ENCODE measurements around the gene PYGM. TPM values are rescaled to one million over a fixed set of nuclear protein-coding genes. Genes with fewer than 3 reads are reported as not detected.

Gene PYGM
- total and polyA plus RNA-seq, 2 of the 13 experiments (the other 11 are each of a cell fraction or from before 2014, with no cell fraction given) = 0.11 to 0.12 TPM

DNA sequence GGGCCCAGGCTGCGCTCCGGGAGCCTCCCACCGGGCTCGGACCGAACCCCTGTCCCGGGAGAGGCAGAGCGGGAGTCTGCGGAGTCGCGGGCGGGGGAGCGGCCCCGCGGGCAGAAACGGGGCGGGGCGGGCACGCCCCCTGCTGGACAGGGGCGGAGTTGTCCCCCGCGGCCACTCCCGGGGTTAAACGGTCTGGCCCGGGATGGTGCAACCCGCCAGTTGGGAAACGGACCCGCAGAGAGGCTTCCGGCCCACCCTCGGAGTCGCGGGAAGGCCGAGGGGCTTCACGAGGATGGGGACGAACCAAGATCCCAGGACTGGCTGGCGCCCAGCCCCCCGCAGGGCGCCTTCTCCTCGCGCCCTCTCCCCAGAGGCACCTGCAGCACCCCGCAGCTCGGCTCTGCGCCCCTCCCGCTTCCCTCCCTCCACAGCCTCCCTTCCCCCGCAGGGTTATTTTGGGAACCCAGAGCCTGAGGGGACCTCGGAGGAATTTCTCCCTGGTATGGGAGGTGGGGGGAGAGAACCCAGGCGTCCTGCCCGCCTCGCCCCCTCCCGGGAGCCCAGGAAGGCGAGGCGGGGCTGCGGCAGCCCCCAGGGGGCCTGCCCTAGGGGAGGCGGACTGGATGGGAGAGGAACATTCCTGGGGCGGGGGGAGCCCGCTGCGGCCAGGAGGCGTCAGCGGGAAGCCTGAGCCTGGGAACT is 16.7 kb downstream of the PYGM start (continued):
- TF ChIP-seq, protein P1, sequence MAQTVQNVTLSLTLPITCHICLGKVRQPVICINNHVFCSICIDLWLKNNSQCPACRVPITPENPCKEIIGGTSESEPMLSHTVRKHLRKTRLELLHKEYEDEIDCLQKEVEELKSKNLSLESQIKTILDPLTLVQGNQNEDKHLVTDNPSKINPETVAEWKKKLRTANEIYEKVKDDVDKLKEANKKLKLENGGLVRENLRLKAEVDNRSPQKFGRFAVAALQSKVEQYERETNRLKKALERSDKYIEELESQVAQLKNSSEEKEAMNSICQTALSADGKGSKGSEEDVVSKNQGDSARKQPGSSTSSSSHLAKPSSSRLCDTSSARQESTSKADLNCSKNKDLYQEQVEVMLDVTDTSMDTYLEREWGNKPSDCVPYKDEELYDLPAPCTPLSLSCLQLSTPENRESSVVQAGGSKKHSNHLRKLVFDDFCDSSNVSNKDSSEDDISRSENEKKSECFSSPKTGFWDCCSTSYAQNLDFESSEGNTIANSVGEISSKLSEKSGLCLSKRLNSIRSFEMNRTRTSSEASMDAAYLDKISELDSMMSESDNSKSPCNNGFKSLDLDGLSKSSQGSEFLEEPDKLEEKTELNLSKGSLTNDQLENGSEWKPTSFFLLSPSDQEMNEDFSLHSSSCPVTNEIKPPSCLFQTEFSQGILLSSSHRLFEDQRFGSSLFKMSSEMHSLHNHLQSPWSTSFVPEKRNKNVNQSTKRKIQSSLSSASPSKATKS (CRISPR knock-in tag; IDR thresholded peaks at IDR 0.05) = no peak
- TF ChIP-seq ZFP90 (CRISPR knock-in tag; IDR thresholded peaks at IDR 0.05; ENCODE audit: borderline replicate concordance) (no peak), LCORL (IDR thresholded peaks at IDR 0.05) (no peak), LCORL (CRISPR knock-in tag; IDR thresholded peaks at IDR 0.05) (no peak), PLRG1 (conservative IDR thresholded peaks at IDR 0.05) (no peak), ZNF546 (CRISPR knock-in tag; conservative IDR thresholded peaks at IDR 0.05) (no peak), TEAD3 (CRISPR knock-in tag; optimal IDR thresholded peaks at IDR 0.05; ENCODE audit: borderline replicate concordance) (no peak), ZNF550 (CRISPR knock-in tag; IDR thresholded peaks at IDR 0.05; ENCODE audit: borderline replicate concordance) (no peak), ZNF678 (CRISPR knock-in tag; IDR thresholded peaks at IDR 0.05) (no peak), GATAD2A (CRISPR knock-in tag; IDR thresholded peaks at IDR 0.05) (no peak), ZNF788 (CRISPR knock-in tag; IDR thresholded peaks at IDR 0.05; ENCODE audit: borderline replicate concordance) (no peak), ZNF121 (CRISPR knock-in tag; IDR thresholded peaks at IDR 0.05) (no peak), ZNF12 (CRISPR knock-in tag; IDR thresholded peaks at IDR 0.05) (no peak), ZNF282 (IDR thresholded peaks at IDR 0.05; ENCODE audit: partially characterized antibody) (no peak)
- TF ChIP-seq, protein P2, sequence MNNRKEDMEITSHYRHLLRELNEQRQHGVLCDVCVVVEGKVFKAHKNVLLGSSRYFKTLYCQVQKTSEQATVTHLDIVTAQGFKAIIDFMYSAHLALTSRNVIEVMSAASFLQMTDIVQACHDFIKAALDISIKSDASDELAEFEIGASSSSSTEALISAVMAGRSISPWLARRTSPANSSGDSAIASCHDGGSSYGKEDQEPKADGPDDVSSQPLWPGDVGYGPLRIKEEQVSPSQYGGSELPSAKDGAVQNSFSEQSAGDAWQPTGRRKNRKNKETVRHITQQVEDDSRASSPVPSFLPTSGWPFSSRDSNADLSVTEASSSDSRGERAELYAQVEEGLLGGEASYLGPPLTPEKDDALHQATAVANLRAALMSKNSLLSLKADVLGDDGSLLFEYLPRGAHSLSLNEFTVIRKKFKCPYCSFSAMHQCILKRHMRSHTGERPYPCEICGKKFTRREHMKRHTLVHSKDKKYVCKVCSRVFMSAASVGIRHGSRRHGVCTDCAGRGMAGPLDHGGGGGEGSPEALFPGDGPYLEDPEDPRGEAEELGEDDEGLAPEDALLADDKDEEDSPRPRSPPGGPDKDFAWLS (CRISPR knock-in tag; IDR thresholded peaks at IDR 0.05; ENCODE audit: borderline replicate concordance) = no peak
- TF ChIP-seq, protein P3, sequence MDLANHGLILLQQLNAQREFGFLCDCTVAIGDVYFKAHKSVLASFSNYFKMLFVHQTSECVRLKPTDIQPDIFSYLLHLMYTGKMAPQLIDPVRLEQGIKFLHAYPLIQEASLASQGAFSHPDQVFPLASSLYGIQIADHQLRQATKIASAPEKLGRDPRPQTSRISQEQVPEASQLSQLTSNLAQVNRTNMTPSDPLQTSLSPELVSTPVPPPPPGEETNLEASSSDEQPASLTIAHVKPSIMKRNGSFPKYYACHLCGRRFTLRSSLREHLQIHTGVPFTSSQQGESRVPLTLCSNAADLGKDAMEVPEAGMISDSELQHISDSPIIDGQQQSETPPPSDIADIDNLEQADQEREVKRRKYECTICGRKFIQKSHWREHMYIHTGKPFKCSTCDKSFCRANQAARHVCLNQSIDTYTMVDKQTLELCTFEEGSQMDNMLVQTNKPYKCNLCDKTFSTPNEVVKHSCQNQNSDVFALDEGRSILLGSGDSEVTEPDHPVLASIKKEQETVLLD (CRISPR knock-in tag; IDR thresholded peaks at IDR 0.05; ENCODE audit: low read depth) = no peak
- TF ChIP-seq, protein P4, sequence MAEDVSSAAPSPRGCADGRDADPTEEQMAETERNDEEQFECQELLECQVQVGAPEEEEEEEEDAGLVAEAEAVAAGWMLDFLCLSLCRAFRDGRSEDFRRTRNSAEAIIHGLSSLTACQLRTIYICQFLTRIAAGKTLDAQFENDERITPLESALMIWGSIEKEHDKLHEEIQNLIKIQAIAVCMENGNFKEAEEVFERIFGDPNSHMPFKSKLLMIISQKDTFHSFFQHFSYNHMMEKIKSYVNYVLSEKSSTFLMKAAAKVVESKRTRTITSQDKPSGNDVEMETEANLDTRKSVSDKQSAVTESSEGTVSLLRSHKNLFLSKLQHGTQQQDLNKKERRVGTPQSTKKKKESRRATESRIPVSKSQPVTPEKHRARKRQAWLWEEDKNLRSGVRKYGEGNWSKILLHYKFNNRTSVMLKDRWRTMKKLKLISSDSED (CRISPR knock-in tag; IDR thresholded peaks at IDR 0.05) = no peak
- TF ChIP-seq, protein P5, sequence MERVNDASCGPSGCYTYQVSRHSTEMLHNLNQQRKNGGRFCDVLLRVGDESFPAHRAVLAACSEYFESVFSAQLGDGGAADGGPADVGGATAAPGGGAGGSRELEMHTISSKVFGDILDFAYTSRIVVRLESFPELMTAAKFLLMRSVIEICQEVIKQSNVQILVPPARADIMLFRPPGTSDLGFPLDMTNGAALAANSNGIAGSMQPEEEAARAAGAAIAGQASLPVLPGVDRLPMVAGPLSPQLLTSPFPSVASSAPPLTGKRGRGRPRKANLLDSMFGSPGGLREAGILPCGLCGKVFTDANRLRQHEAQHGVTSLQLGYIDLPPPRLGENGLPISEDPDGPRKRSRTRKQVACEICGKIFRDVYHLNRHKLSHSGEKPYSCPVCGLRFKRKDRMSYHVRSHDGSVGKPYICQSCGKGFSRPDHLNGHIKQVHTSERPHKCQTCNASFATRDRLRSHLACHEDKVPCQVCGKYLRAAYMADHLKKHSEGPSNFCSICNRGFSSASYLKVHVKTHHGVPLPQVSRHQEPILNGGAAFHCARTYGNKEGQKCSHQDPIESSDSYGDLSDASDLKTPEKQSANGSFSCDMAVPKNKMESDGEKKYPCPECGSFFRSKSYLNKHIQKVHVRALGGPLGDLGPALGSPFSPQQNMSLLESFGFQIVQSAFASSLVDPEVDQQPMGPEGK (CRISPR knock-in tag; IDR thresholded peaks at IDR 0.05) = peak; percentile 10; the same call in 1 of the 2 replicates
- TF ChIP-seq, protein P6, sequence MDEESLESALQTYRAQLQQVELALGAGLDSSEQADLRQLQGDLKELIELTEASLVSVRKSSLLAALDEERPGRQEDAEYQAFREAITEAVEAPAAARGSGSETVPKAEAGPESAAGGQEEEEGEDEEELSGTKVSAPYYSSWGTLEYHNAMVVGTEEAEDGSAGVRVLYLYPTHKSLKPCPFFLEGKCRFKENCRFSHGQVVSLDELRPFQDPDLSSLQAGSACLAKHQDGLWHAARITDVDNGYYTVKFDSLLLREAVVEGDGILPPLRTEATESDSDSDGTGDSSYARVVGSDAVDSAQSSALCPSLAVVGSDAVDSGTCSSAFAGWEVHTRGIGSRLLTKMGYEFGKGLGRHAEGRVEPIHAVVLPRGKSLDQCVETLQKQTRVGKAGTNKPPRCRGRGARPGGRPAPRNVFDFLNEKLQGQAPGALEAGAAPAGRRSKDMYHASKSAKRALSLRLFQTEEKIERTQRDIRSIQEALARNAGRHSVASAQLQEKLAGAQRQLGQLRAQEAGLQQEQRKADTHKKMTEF (CRISPR knock-in tag; IDR thresholded peaks at IDR 0.05) = peak; percentile 9; the same call in 1 of the 2 replicates

All from HepG2 (cell line).